Activated T-cell treated with anti-CD3 and anti-CD28 coated beads for 24 hours (primary cell): Measurements from ENCODE around the gene BEND6.

Experiments used
- DNase-seq: peaks from one replicate; pipeline ENCODE4 v3.0.0-alpha.2; 2020; ENCODE audit warnings: low read depth

The BEND6 gene

GRCh38 chr6:56940977-56941376 is 13.9 kb upstream of the BEND6 start:
- DNase-seq, result no peak

GRCh38 chr6:56944661-56945060 is 10.2 kb upstream of the BEND6 start:
- DNase-seq, result no peak

- no peak for DNase-seq
Measured at GRCh38 chr6:56946368-56946767, 8.5 kb upstream of the BEND6 start.

GRCh38 chr6:56947924-56948323 is 7.0 kb upstream of the BEND6 start:
- DNase-seq, result no peak

GRCh38 chr6:56949265-56949664 is 5.6 kb upstream of the BEND6 start:
- DNase-seq, result no peak

GRCh38 chr6:56949925-56950495 is 4.9 kb upstream of the BEND6 start:
- DNase-seq, result no peak

GRCh38 chr6:56951049-56951831 is 3.7 kb upstream of the BEND6 start:
- DNase-seq, result no peak

GRCh38 chr6:56953597-56954402 is 1.1 kb upstream of the BEND6 start:
- DNase-seq, result no peak

GRCh38 chr6:56955171-56956155 is 556 bp downstream of the BEND6 start:
- DNase-seq, result peak; percentile 57

- no peak for DNase-seq
Measured at GRCh38 chr6:56956491-56956890, 1.6 kb downstream of the BEND6 start.

GRCh38 chr6:56957856-56958255 is 2.9 kb downstream of the BEND6 start:
- DNase-seq, result no peak

- DNase-seq, result no peak
Measured at GRCh38 chr6:56958481-56958880, 3.6 kb downstream of the BEND6 start.

GRCh38 chr6:56959094-56959493 is 4.2 kb downstream of the BEND6 start:
- no peak for DNase-seq

GRCh38 chr6:56959938-56960337 is 5.0 kb downstream of the BEND6 start:
- DNase-seq, result no peak

GRCh38 chr6:56961151-56961550 is 6.2 kb downstream of the BEND6 start:
- DNase-seq, result no peak

- DNase-seq, result no peak
Measured at GRCh38 chr6:56962441-56962840, 7.5 kb downstream of the BEND6 start.

- DNase-seq, result no peak
Measured at GRCh38 chr6:56963043-56963442, 8.1 kb downstream of the BEND6 start.

- no peak for DNase-seq
Measured at GRCh38 chr6:56963793-56964192, 8.9 kb downstream of the BEND6 start.

- no peak for DNase-seq
Measured at GRCh38 chr6:56965126-56965525, 10.2 kb downstream of the BEND6 start.

- DNase-seq, result no peak
Measured at GRCh38 chr6:56970849-56971248, 15.9 kb downstream of the BEND6 start.

GRCh38 chr6:56977192-56977591 is 22.3 kb downstream of the BEND6 start:
- no peak for DNase-seq

- no peak for DNase-seq
Measured at GRCh38 chr6:56978530-56978929, 23.6 kb downstream of the BEND6 start.
